Loucy (cell line): Measurements from ENCODE around the gene LTBP1.

Experiments used
- EZH2phosphoT487 ChIP-seq: fragments of 200-600 bp; IDR thresholded peaks from 2 replicates; pipeline ENCODE4 v1.6.1; 2018; ENCODE audit warnings: antibody characterized with exemption, mild to moderate bottlenecking, moderate library complexity, borderline replicate concordance
- TF ChIP-seq, protein P1 (sequence below): fragments of 200-600 bp; sonication (generic); conservative IDR thresholded peaks from 2 replicates; pipeline ENCODE4 v1.5.1; 2014; ENCODE audit warnings: mild to moderate bottlenecking, antibody characterized with exemption, low read length

DNA sequence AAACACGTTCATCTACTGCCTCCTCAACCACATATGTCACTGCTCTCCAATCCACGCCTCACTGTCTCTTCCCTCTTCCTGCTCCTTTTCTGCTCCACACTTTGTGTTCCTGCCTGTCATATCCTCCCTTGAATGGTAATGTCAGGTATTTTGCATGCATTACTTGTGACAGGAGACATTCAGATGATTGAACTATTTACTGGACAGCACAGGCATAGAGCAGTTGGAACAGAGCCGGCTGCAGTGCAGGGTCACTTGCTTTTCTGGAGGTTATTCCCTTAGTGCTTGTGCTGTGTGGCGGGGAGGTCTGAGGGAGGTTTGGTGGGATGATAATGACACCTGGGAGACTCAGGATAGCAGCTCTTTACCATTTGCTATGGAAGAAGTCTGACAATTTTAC is 93.8 kb downstream of the LTBP1 start:
- TF ChIP-seq, protein P1, sequence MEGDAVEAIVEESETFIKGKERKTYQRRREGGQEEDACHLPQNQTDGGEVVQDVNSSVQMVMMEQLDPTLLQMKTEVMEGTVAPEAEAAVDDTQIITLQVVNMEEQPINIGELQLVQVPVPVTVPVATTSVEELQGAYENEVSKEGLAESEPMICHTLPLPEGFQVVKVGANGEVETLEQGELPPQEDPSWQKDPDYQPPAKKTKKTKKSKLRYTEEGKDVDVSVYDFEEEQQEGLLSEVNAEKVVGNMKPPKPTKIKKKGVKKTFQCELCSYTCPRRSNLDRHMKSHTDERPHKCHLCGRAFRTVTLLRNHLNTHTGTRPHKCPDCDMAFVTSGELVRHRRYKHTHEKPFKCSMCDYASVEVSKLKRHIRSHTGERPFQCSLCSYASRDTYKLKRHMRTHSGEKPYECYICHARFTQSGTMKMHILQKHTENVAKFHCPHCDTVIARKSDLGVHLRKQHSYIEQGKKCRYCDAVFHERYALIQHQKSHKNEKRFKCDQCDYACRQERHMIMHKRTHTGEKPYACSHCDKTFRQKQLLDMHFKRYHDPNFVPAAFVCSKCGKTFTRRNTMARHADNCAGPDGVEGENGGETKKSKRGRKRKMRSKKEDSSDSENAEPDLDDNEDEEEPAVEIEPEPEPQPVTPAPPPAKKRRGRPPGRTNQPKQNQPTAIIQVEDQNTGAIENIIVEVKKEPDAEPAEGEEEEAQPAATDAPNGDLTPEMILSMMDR: no peak
- TF ChIP-seq EZH2phosphoT487: no peak
